HG03457 (cell line): ENCODE results near the gene KRT16.
"Not testable (repeated sequence)": the region's sequence is repeated elsewhere in the genome, so short reads cannot be mapped to it uniquely, and the experiment has no call there.

ENCODE experiments used
- ATAC-seq: cut with Tn5 transposase; IDR thresholded peaks from one replicate; pipeline ENCODE4 v1.9.1; 2021; ENCODE audit warnings: moderate number of reproducible peaks; ENCODE audit not compliant: unreplicated experiment

The KRT16 gene

DNA sequence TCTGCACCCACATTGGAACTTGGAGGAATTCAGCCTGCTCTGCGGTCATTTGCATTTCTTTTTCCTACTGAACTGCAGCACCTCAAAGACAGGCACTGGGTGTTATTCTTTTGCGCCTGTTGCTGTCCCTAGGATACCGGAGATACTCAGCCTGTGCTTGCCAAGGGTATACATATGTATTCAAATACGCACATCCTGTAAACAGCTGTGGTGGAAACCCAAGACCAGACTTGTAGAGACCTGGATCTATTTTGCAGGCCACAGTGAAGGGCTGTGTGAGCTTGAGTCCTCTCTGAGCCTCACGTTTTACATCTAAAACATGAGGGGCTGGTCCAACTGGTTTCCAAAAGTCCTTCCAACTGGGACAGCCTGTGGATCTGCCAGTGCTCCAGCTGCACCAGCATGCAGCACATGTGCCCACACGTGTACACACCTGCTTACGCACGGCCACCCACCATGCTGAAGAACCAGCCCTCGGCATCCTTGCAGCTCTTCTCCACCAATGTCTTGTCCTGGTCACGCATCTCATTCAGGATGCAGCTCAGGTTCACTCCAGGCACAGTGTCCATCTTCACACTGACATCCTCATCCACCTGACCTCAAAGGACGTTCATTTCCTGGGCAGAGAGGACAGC lies 16.2 kb upstream of the KRT16 start:
- ATAC-seq = not testable (repeated sequence)

DNA sequence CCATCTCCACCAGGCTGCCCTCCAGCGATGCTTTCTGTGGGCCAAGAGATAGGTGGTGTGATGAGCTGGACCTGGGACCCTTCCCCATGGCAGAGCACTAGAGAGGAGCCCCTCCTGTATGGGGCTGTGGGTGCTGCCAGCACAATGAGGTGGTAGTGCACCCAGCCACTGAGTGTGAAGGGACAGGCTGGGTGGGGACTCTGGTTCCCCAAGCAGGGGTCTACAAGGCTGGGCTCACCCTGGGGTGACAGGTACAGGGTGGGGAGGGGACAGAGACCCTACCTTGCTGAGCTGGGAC lies 15.5 kb upstream of the KRT16 start:
- ATAC-seq = not testable (repeated sequence)

DNA sequence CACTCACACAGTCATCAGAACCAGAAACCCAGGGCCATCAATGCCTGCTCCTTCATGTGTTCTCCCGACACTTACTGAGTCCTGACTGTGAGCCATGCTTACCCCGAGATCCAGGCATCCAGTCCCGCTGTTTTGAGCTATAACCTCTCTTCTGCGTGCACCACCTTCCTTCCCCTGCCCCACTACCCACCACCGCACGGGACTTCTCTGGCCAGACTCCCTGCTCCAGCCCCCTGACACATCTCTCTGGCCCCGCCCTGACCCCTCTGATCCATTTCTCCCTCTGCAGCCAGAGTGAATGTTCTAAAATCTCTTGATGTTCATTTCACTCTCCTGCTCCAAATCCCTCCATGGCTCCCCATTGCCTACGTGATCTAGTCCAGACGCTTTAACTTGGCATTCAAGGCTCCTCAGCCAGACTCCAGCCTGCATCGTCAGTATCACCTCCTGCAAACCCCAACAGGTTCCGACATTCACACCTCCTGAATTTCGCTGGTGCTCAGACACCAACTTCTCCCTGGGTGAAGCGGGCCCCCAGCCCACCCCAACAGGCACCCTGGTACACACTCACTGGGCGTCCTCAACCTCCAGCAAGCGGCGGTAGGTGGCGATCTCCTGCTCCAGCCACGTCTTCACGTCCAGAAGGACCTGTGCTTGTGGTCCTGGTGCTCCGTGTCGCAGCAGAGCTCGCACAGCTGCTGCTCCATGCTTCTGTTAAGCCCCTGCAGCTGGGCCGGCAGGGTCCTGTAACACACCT lies 14.9 kb upstream of the KRT16 start:
- no peak for ATAC-seq

DNA sequence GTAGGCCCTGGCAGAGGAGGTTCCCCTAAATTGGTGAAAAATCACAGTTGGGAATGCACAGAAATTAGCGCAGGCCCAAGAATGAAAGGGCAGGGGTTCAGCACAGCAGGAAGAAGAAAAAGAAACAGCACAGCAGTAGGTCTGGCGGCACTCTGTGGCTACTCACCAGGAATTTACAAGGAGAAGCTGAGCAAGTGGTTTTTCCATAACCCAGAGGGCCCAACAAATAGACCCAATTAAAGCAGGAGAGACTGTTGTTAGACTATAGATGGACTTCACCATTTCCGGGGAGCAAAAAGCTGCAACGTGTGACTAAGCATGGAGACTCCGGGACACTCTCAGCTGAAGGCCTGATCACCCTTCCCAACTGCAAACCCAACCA lies 14.3 kb upstream of the KRT16 start:
- not testable (repeated sequence) for ATAC-seq

DNA sequence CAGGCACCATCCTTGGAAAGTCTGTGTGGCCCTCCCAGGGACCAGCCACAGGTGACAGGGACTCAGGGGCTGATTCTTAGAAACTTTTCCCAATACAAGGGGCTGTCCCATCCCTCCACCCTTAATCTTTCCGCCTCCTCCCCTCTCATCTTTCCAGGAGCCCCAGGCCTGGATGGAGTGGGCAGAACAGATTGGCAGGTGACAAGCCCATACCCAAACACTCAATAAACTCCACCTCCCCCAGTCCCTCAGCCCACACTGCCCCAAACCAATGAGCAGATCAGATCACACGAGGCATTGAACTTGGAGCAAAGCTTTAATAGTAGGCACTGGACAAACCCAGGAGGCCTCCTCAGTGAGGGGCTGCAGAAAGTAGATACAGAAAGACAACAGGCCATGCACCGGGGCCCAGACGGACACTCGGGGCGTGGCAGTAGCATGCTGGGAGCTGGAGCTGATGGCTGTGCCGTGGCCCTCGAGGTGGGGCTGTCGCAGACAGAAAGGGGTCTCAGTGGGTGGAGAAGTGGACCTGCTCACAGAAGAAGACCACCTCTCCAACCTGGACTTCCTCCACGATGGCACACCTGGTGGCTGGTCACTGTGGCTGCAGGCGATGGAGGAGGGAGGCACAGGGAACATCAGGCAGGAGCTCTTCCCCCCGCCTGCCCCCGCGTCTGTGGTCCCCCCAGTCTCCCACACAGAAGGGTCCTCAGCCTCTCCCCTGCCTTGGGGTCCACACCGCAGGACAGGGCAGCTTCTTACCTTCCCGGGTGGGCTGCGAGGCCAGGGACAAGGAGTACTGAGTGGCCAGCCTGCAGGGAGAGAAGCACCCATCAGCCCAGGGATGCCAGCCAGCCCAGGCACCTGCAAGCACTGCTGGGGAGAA lies 13.7 kb upstream of the KRT16 start:
- ATAC-seq = not testable (repeated sequence)

DNA sequence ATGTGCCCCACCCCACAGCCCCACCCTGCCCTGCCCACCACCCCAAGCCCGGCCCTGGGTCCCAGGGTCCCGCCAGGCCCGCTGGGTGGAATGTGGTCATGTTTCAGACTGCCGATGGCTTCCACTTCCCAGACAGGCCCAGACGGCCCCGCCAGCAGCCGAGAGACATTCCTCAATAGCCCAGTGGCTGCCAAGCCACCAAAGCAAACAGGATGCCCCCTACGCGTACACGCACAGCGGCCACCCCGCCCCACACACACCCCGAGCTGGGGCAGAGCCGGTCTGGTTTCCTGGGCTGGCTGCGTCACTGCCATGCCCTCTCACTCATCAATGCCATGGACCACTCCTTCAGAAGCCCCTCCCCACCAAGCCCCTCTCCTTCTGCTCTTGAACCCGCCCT lies 13.0 kb upstream of the KRT16 start:
- no peak for ATAC-seq

DNA sequence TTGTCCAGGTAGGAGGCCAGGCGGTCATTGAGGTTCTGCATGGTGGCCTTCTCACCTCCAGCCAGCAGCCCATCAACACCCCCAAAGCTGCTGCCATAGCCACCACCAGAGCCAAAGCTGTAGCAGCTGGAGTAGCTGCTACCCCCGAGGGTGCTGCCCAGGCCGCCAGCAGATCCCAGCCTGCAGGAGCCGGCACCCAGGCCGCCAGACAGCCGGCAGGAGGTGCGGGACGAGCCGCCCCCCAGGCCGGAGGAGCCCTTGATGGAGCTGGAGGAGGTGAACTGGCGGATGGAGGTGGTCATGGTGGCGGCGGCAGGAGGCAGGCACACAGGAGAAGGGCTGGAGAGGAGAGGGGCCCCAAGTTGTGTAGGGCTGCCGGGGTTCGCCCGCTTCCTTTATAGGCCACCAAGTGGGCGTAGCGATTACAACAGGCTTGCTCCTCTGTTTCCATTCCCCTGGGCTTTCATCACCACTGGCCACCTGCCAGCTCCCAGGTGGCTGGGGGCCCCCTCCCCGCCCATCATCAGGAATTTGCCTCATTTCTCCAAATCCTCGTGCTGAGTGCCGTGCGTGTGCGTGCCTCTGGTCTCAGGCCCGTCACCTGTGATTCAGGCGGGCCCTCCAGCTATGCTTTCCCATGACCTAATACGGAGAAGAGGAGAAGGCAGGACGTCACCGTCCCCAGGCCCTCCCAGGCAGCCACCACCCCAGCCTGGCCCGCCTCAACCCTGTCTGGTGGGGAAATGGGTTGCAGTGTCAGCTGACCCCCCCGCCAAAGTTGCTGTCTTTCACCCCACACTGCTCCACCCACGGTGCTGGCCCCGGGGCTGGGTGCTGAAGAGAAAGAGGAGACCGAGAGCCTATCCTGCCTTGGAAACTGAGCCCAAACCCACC lies 11.9 kb upstream of the KRT16 start, which contains the start of gene KRT17:
Gene KRT17 (minus strand): TSS at position 368 of the 894 bp plus-strand sequence. CDS start 66 bp downstream, at position 302.
- no peak for ATAC-seq

DNA sequence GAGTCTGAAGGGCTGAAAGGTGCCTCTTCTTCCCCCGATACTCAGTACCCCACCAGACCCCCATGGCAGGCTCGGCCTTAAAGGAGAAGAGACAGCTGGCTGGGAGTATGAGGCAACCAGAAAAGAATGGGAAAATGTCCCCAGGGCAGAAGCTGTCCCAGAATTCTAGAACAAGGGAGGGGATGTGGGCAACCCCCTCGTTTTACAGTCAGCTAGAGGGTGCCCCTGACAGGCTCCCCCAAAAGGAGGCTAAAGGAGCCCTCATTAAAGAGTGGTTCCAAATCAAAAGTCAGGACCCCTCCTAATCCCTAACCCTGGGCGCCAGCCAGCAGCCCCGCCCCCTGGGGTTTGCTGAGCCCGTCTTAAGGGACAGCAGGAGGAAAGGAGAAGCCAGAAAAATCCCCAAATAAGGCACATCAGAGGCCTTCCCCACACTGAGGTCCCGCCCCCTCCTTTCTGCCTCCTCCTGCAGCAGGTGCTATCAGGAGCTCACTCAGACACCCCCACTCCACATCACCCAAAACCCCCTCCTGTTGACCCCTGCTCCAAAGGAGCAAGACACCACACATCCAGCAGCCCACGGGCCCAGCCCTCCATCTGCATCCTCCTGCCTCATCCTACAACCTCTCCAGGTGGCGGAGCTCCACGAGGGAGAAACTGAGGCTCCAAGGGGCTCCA lies 10.8 kb upstream of the KRT16 start:
- not testable (repeated sequence) for ATAC-seq

DNA sequence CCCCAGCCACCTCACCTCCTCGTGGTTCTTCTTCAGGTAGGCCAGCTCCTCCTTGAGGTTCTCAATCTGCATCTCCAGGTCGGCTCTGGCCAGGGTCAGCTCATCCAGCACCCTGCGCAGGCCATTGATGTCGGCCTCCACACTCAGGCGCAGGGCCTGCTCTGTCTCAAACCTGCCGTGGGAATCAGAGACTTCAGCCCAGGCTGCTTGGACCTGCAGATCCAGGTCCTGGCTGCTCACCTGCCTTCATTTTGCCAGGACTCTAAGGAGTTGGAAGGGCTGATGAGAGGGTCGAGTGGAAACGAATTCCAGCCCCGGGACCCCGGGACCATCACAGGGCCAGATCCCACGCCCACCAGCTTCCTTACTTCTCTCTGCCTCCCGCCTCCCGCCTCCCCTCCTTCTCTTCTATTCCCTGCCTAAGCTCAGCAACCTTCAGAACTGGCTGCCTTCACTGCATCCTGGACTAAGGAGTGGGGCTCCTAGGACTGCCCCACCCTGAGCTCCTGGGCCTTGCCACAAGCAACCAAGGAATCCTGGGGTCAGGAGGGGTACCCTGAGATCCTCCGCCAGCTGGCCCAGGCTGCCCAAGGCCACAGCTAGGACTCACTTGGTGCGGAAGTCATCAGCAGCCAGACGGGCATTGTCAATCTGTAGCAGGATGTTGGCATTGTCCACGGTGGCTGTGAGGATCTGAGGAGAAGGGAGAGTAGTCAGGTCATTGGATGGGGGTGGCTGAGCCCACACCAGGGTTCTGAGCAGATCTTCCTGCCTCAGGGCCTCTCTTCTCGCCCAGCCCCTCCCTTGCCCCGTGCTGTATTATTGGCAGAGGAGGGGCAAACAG lies 10.0 kb upstream of the KRT16 start:
- not testable (repeated sequence) for ATAC-seq

DNA sequence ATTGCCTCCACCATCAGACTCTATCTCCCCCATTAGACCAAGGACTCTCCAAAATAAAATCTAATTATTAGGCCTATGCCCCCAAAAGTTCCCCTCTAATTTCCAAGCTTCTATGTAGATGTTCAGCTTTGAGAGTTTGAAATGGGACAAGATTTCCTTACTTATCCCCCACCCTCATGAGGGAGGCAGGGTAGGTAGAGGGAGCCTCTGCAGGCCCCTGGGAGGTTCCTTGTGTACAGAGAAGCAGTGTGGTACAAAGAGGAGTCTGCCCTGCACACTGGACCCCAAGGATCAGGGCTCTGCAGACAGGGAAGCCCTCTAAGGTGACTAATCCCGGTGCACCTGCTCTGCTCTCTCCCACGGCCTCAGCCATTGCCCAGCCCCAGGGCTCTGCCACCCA lies 9.3 kb upstream of the KRT16 start:
- ATAC-seq = no peak

DNA sequence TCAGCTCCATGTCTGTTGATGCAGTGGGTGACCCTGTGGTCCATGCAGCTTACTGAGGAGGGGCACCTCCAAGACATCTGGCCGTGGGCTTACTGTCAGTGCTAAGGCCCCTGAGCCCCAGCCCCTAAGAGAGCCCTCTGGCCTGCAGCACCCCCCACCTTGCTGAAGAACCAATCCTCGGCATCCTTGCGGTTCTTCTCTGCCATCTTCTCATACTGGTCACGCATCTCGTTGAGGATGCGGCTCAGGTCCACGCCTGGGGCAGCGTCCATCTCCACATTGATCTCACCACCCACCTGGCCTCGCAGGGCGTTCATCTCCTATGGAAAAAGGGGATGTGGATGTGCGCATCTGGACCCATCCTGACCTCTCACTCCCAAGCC lies 8.9 kb upstream of the KRT16 start:
- ATAC-seq = not testable (repeated sequence)

DNA sequence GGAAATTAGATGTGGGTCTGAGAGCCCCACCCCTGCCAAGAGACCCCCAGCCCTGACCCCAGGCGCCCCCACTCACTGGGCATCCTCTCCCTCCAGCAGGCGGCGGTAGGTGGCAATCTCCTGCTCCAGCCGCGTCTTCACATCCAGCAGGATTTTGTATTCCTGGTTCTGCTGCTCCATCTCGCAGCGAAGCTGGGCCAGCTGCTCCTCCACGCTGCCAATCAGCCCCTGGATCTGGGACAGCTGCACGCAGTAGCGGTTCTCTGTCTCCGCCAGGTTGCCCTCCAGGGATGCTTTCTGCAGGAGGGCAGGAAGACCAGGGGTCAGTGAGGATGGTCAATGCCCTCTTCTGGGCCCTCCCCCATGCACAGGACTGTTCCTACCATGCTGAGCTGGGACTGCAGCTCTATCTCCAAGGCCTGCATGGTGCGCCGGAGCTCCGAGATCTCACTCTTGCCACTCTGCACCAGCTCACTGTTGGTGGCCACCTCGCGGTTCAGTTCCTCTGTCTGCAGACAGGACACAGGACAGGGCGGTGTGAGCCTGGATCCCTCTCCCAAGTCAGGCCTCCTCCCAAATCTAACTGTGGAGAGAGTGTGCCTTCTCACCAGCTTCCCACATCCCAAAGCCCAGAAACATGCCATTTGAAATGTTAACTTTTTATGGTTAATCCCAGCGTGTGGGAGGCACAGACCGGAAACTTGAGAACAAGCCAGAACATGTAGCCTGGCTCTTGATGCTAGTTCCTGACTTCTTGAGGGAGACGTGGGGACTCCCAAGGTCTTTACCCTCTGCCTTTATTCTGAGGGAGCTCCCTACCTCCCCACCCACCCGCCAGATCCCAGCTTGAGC lies 8.2 kb upstream of the KRT16 start:
- no peak for ATAC-seq

DNA sequence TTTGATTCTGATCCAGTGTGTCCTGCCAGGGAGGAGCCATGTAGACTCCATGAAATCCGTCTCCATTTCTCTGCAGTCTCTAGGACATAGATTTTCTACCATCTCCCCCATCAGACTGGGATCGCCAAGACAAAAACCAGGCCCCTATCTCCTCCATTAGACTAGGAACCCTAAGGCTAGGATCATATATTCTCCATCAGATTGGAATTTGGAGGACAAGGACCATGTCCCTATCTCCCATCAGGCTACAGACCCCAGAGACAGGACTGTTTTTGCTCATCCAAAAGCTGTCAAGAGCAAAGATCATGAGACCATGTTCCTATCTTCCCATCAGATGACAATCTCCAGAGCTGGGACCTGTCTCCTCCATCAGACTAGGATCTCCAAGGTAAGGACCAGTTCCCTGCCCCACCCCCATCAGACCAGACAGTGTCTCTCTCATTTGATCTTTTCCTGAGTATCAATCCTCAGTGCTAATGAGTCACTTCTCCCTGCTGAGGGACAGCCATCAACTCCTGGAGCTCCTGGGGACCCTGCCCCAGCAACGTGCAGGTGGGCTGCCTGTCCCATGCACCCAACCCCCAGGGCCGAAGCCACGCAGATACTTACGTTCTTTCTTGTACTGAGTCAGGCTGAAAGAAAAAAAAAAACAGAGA lies 7.5 kb upstream of the KRT16 start:
- not testable (repeated sequence) for ATAC-seq

DNA sequence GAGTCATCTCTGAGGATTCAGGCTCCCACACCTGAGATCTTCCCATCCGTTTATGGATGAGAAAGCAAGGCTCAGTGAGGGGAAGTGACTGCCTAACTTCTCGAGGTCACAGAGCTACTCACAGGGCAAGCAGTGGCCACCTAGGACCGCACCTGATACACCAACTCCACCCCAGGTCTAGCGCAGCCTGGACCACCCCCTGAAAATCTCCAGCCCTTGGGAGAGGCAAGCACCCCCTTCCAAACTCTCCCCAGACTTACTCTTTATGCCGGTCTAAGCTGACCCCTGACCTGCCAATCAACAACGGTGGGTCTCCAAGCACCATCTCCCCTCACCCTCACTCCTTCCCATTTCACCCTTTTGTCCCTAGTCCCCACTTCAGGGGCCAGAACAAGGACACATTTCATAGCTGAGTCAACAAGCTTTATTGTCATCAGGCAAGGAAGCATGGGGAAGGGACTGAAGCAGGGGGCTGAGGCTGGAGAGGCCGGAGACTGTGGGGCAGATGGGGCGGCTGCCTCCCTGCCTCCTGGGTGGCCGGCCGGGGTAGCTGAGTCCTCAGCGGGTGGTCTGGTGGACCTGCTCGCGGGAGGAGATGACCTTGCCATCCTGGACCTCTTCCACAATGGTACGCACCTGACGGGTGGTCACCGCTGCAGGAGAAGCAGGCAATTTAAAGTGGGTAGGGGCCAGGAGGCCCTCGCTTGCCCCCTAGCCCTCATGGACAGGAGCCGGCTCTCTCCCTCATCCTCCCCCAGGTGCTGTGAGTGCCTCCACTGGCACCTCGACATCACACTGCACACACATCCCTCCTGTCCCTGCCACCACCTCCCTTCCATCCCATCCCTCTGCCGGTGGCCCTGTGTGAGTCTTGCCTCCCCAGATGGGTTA lies 6.7 kb upstream of the KRT16 start:
- no peak for ATAC-seq

DNA sequence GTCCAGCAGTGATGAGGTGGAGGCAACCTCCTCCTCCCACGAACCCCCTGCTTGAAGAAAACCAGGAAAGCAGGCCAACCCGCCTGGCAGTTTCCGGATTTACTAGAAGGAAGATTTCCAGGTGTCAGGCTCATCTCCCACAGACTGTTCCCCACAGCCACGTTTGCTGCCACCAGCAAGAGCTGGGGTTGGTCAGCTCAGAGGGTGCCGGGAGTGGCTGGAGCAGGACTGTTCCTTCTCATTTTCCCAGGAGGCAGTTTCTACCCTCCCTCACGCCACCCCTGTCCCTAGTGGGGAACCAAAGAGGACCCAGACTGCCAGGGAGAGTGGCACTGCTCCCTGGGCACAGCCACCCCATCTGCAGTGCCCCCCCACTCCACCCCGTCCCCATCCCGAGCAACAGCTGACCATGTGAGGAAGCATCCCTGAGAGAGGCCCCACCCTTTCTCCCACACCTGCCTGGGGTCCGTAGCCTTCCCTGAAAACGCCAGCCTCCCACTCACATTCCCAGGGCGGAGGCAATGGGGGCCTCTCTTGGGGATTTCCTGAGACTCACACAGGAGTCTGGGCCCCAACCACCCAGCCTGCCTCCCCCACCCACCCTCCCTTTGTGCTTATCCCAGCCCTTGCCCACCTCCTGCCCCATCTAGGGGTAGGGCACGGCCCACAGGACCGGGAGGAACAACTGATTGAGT lies 5.9 kb upstream of the KRT16 start:
- no peak for ATAC-seq

DNA sequence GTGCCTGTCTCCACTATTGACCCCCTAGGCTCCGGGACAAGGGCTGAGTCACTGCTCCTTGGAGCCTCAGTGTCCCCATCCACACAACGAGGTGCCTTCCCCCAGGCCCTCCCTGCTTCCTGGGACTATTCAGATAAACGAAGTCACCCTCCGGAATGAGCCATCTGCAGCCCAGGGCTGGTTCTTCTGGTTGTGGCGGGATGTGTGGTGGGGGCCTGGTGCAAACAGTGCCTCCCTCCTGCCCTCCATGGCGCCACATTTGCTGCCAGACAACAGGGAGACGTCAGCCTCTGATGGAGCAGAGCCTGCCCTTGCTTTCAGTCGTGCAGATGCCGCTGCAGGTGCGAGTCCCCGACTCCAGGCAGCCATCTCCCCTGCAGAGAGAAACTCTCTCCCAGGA lies 5.1 kb upstream of the KRT16 start:
- ATAC-seq = no peak
